Measurements from ENCODE around the gene FARSA.

Gene FARSA

DNA sequence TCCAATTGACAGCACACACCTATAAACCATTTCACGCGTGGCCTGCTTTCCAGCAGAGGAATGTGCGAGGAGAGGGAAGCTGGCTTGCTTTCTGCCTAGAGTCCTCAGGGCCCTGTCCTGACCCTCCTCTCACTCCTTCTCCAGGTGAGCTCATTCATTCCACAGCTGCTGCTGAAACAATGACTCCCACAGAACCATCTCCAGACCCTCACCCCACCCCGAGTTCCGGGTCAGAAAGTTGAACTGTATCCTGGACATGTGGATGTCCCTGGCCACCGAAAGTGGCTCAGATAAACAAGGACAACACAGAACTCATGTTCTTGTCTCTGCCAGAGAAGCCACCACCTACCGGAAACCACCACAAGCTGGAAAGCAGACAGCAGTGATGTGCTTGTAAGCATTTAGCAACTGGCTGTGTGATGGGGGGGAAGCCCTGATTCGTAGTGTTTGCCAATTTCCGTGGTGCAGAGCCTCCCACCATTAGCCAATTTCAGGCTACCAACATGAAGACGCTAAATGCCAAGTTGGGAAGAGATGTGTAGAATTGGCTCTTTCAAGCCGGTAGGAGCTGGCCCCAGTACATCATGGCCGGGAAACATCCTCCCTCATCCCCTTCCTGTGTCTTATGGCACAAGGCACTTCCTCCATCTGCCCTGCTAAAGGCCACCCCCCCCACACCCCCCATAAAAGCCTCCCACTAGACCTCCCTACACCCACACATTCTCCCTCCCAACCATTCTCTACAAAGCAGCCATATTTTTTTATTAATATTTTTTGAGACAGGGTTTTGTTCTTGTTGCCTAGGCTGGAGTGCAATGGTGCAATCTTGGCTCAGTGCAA, 19.4 kb downstream of the FARSA start:
- DNase-seq (ENCODE audit: low read depth) = peak; percentile 62
- no peak overlapping the region for H3K4me3 ChIP-seq (replicated peaks; ENCODE audit: low read depth, low read length)
- TF ChIP-seq, protein P1, sequence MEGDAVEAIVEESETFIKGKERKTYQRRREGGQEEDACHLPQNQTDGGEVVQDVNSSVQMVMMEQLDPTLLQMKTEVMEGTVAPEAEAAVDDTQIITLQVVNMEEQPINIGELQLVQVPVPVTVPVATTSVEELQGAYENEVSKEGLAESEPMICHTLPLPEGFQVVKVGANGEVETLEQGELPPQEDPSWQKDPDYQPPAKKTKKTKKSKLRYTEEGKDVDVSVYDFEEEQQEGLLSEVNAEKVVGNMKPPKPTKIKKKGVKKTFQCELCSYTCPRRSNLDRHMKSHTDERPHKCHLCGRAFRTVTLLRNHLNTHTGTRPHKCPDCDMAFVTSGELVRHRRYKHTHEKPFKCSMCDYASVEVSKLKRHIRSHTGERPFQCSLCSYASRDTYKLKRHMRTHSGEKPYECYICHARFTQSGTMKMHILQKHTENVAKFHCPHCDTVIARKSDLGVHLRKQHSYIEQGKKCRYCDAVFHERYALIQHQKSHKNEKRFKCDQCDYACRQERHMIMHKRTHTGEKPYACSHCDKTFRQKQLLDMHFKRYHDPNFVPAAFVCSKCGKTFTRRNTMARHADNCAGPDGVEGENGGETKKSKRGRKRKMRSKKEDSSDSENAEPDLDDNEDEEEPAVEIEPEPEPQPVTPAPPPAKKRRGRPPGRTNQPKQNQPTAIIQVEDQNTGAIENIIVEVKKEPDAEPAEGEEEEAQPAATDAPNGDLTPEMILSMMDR (IDR thresholded peaks at IDR 0.05; ENCODE audit: low read length, missing control alignments) = no peak

DNA sequence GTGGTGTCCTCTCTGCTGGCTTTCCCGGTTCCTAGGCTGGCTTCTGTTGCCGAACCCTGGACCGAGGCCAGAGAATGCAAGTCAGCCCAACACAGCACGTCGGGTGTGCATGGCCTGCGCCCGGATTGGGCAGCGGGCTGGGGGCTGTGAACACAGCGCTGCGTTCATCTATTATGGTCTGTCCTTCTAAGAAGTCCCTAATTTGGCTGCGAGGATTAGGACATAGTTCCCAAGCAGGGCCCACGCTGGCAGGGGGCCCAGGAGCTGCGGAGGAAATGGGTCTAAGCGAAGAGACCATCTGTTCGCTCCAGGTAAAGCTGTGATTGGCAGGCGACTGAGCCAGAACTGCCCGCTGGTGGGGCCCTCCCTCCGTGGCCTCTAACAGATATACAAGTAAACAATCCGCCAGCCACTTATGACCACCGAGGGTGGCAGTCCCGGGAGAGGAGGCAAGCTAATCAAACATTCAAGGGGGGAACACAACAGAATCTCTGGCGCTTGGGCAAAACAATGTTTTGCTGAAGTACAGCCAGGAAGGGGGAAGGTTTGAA, 20.4 kb downstream of the FARSA start:
- H3K4me3 ChIP-seq (replicated peaks; ENCODE audit: low read depth, low read length) = no peak overlapping the region
- TF ChIP-seq, protein P1 (IDR thresholded peaks at IDR 0.05; ENCODE audit: low read length, missing control alignments) = no peak
- DNase-seq (ENCODE audit: low read depth) = peak; percentile 83

DNA sequence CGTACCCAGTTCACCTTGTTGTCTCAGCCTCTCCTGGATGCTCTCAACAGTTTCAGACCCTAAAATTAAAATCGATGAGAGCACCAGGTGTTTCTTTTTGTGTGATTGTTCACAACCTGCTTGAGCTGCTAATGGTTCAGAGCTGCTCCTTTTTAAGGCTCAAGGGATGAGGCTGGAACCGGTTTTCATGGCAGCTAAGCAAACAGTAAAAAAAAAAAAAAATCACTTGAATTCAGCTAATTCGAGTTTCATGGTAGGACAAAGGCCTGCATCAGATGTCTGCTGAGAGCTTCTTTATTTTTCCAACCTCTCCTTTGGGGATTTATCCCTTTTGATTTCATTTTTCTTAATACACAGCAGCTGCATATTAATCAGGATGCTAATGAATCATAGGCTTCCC, 20.9 kb downstream of the FARSA start:
- TF ChIP-seq, protein P1 (IDR thresholded peaks at IDR 0.05; ENCODE audit: low read length, missing control alignments) = no peak
- H3K4me3 ChIP-seq (replicated peaks; ENCODE audit: low read depth, low read length) = no peak overlapping the region

DNA sequence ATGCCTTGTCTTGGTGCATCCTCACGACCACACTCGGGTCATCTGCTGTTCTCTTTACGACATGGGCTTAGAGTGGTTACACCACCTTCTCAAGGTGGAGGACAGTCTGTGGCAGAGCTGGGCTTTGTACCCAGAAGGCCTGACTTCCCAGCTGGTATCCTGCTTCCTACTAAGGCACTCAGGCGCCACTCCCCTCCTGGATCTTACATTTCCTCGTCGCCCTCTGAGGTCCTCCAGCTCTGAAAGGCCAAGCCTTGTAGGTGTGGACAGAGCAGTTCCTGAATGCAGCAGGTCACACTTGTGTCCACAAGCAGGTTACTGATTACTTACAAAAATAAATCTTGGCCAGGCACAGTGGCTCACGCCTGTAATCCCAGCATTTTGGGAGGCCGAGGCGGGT, 26.3 kb downstream of the FARSA start:
- no peak overlapping the region for H3K4me3 ChIP-seq (replicated peaks; ENCODE audit: low read depth, low read length)
- TF ChIP-seq, protein P1 (IDR thresholded peaks at IDR 0.05; ENCODE audit: low read length, missing control alignments) = no peak
- DNase-seq (ENCODE audit: low read depth) = no peak

More for the DNA sequence above, 20.9 kb downstream of the FARSA start:
- DNase-seq (ENCODE audit: low read depth) = no peak

DNA sequence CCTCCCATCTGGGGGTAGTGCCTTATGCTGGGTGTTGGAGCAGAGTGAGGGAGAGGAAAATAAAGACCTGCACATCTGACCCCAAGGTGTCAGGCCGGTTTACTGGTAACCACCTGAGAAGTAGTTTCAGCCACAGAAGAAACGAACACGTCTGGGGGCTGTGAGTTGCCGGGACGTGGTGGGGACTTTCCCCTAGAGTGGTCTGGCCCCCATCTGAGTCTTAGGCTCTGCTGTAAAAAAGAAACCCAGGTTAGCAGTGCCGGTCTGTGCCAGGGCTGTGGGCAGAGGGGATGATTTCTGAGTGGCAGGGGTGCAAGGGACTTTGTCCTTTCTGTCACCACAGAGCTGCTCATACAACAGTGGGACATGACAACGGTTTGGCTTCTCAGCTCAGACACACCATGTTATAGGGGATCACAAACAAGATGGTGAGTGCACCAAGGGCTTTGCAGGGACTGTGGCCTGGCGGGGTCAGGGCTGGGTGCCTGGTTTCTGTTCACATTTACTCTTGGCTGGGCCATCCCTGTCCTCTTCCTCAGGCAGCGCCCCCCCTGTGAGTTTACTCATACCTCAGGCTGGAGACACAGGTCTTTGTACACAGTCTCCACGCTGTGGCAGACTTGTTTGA, 33.5 kb downstream of the FARSA start:
- TF ChIP-seq, protein P1 (IDR thresholded peaks at IDR 0.05; ENCODE audit: low read length, missing control alignments) = no peak
- no peak for DNase-seq (ENCODE audit: low read depth)
- no peak overlapping the region for H3K4me3 ChIP-seq (replicated peaks; ENCODE audit: low read depth, low read length)

DNA sequence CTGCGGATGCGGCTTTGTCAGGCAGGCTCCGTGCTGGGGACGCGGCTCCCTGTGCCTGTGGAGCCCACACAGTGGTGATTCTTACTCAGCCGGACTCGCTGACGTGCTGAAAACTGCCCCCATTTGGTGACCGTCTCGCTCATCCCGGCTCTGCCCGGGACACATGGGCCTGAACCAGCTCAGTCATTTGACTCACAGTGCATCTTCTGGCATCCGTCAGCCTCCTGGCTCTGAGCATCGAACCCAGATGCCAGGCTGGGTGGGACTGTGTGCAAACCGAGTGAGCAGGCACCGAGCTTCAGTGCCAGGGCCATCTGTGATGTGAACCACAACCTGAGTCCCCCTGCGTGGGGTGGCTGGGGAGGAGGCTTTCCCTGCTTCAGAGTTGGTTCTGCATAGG, 37.1 kb downstream of the FARSA start:
- H3K4me3 ChIP-seq (replicated peaks; ENCODE audit: low read depth, low read length) = no peak overlapping the region
- TF ChIP-seq, protein P1 (IDR thresholded peaks at IDR 0.05; ENCODE audit: low read length, missing control alignments) = no peak
- DNase-seq (ENCODE audit: low read depth) = no peak
